Measurements from ENCODE around the gene PGRMC1. TPM values are rescaled to one million over a fixed set of nuclear protein-coding genes. Genes with fewer than 3 reads are reported as not detected.

Gene PGRMC1
- total RNA-seq, 2 experiments from 2014 or later, result 14.9 to 16.0 TPM

GRCh38 chrX:119249891-119250290 is 13.8 kb downstream of the PGRMC1 start:
- DNase-seq (no peak), ATAC-seq (ENCODE audit: poor library complexity) (no peak)
- intact Hi-C loops (cut with DNase I, micrococcal nuclease), result no loop called here
- Histone ChIP-seq H3K27me3 (ENCODE audit: control insufficient read depth in 1 of 2, insufficient read depth in 2 of 2, low read length in 2 of 2) (no peaks in the 10 kb centered on the region), H3K4me1 (ENCODE audit: insufficient read depth, low read length) (no peaks in the 10 kb centered on the region), H3K4me3 (ENCODE audit: low read length) (no peak overlapping the region), H3K9me3 (ENCODE audit: control insufficient read depth in 1 of 2, insufficient read depth in 1 of 2, low read length in 2 of 2) (no peaks in the 10 kb centered on the region), H3K27ac (ENCODE audit: low read depth in 1 of 2, low read length in 2 of 2) (no peak overlapping the region), H3K36me3 (ENCODE audit: insufficient read depth, low read length) (peaks cover 5% of the 10 kb centered on the region)
- ChIA-PET CTCF (no interaction called here), POLR2A (no interaction called here)
- H3K9me3 Mint-ChIP-seq, result no peaks in the 10 kb centered on the region
- H3K36me3 Mint-ChIP-seq (ENCODE audit: low read depth), result peaks cover 8% of the 10 kb centered on the region
- TF ChIP-seq, protein P1, sequence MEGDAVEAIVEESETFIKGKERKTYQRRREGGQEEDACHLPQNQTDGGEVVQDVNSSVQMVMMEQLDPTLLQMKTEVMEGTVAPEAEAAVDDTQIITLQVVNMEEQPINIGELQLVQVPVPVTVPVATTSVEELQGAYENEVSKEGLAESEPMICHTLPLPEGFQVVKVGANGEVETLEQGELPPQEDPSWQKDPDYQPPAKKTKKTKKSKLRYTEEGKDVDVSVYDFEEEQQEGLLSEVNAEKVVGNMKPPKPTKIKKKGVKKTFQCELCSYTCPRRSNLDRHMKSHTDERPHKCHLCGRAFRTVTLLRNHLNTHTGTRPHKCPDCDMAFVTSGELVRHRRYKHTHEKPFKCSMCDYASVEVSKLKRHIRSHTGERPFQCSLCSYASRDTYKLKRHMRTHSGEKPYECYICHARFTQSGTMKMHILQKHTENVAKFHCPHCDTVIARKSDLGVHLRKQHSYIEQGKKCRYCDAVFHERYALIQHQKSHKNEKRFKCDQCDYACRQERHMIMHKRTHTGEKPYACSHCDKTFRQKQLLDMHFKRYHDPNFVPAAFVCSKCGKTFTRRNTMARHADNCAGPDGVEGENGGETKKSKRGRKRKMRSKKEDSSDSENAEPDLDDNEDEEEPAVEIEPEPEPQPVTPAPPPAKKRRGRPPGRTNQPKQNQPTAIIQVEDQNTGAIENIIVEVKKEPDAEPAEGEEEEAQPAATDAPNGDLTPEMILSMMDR (IDR thresholded peaks at IDR 0.05), result no peak
- no peaks in the 10 kb centered on the region for H3K4me1 Mint-ChIP-seq (ENCODE audit: low read depth)
- H3K27me3 Mint-ChIP-seq, result no peaks in the 10 kb centered on the region
- H3K27ac Mint-ChIP-seq, result no peak overlapping the region
- H3K4me3 Mint-ChIP-seq, result no peak overlapping the region

DNA sequence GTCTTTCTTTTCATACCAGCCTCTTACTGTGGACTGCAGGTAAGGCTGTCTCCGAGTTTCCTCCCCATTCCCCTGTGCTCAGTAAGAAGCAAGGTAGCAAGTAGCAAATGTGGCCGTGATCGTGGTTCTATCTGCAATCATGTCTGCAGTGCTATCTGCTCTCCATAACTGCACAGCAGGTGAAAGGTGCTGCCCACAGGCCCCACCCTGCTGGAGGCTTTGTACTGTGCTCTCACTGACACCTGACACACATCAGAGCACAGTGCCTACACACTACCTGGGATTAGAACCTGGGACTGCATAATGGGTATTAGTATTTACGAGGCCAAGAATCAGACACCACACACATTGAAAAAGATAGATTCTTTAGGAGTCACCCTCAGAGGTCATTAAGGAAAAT is 15.3 kb downstream of the PGRMC1 start:
- TF ChIP-seq, protein P1 (IDR thresholded peaks at IDR 0.05), result no peak
- no peak overlapping the region for H3K4me3 ChIP-seq (ENCODE audit: low read length)
- no peak overlapping the region for H3K27ac Mint-ChIP-seq
- no peak overlapping the region for H3K27ac ChIP-seq (ENCODE audit: low read depth in 1 of 2, low read length in 2 of 2)
- no peaks in the 10 kb centered on the region for H3K27me3 Mint-ChIP-seq
- H3K36me3 ChIP-seq (ENCODE audit: insufficient read depth, low read length), result no peaks in the 10 kb centered on the region
- no peaks in the 10 kb centered on the region for H3K36me3 Mint-ChIP-seq (ENCODE audit: low read depth)
- no peaks in the 10 kb centered on the region for H3K9me3 Mint-ChIP-seq
- CTCF ChIA-PET, result no interaction called here
- DNase-seq (no peak), ATAC-seq (ENCODE audit: poor library complexity) (no peak)
- intact Hi-C loops (cut with DNase I, micrococcal nuclease), result no loop called here
- H3K4me1 Mint-ChIP-seq (ENCODE audit: low read depth), result no peaks in the 10 kb centered on the region
- no peak overlapping the region for H3K4me3 Mint-ChIP-seq
- POLR2A ChIA-PET, result no interaction called here
- H3K27me3 ChIP-seq (ENCODE audit: control insufficient read depth in 1 of 2, insufficient read depth in 2 of 2, low read length in 2 of 2), result no peaks in the 10 kb centered on the region
- no peaks in the 10 kb centered on the region for H3K9me3 ChIP-seq (ENCODE audit: control insufficient read depth in 1 of 2, insufficient read depth in 1 of 2, low read length in 2 of 2)
- H3K4me1 ChIP-seq (ENCODE audit: insufficient read depth, low read length), result no peaks in the 10 kb centered on the region

- Mint-ChIP-seq H3K27me3 (peaks cover 8% of the 10 kb centered on the region), H3K27ac (no peak overlapping the region), H3K4me3 (no peak overlapping the region), H3K9me3 (no peaks in the 10 kb centered on the region), H3K36me3 (ENCODE audit: low read depth) (no peaks in the 10 kb centered on the region), H3K4me1 (ENCODE audit: low read depth) (no peaks in the 10 kb centered on the region)
- Histone ChIP-seq H3K36me3 (ENCODE audit: insufficient read depth, low read length) (no peaks in the 10 kb centered on the region), H3K9me3 (ENCODE audit: control insufficient read depth in 1 of 2, insufficient read depth in 1 of 2, low read length in 2 of 2) (no peaks in the 10 kb centered on the region), H3K27ac (ENCODE audit: low read depth in 1 of 2, low read length in 2 of 2) (no peak overlapping the region), H3K4me3 (ENCODE audit: low read length) (no peak overlapping the region), H3K27me3 (ENCODE audit: control insufficient read depth in 1 of 2, insufficient read depth in 2 of 2, low read length in 2 of 2) (no peaks in the 10 kb centered on the region), H3K4me1 (ENCODE audit: insufficient read depth, low read length) (no peaks in the 10 kb centered on the region)
- intact Hi-C loops (cut with DNase I, micrococcal nuclease), result no loop called here
- ATAC-seq (ENCODE audit: poor library complexity) (no peak), DNase-seq (no peak)
- ChIA-PET POLR2A (interaction anchor here (0.6 kb wide), 1 partner anchor 1376 kb away, joined by 4 read pairs; no protein-coding TSS in a partner anchor), CTCF (no interaction called here)
- TF ChIP-seq, protein P1 (IDR thresholded peaks at IDR 0.05), result no peak
Observed at GRCh38 chrX:119252716-119253115, 16.6 kb downstream of the PGRMC1 start.
